ENCODE data around the gene NPBWR2.
"Not testable (repeated sequence)": the region's sequence is repeated elsewhere in the genome, so short reads cannot be mapped to it uniquely, and the experiment has no call there.

NPBWR2 gene

GRCh38 chr20:64102647-64103354, 4.6 kb downstream of the NPBWR2 start:
- peak; percentile 81 for DNase-seq

GRCh38 chr20:64101731-64102621, 5.4 kb downstream of the NPBWR2 start:
- DNase-seq: peak; percentile 65

DNA sequence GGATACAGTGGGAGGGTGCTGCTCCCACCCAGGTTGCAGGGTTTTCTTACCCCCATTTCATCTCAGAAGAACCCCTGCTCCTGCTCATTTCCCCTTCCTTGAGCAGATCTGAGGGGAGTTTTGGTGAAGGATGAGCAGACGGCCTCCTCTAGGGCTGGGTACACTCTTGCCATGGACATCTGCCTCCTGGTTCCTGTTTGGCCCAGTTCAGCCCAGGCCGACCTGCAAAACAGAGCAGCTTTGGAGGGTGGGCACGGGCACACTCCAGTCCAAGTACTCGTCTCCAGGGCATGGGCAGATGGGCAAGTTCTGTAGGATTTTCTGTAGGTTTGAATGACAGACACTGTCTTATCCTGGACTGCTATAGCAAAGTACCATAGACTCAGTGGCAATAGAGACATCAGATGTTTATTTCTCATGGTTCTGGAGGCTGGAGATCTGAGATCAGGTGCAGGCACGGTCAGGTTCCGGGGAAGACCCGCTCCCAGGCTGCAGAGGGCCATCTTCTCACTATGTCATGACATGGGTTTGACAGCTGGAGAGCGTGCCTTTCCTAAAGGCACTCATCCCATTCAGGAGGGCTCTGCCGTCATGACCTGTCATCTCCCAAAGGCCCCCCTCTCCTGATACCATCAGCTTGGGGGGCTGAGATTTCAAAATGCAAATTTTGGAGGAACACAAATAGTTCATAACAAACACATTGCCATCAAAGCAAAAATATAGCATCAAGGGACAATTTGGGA, 6.2 kb downstream of the NPBWR2 start:
- DNase-seq: no peak

- no peak for DNase-seq
These were observed 6.8 kb downstream of the NPBWR2 start for GRCh38 chr20:64100566-64100888.

GRCh38 chr20:64099880-64100565, 7.3 kb downstream of the NPBWR2 start:
- no peak for DNase-seq

- no peak for DNase-seq
These were observed 8.1 kb downstream of the NPBWR2 start for GRCh38 chr20:64099086-64099786.

DNA sequence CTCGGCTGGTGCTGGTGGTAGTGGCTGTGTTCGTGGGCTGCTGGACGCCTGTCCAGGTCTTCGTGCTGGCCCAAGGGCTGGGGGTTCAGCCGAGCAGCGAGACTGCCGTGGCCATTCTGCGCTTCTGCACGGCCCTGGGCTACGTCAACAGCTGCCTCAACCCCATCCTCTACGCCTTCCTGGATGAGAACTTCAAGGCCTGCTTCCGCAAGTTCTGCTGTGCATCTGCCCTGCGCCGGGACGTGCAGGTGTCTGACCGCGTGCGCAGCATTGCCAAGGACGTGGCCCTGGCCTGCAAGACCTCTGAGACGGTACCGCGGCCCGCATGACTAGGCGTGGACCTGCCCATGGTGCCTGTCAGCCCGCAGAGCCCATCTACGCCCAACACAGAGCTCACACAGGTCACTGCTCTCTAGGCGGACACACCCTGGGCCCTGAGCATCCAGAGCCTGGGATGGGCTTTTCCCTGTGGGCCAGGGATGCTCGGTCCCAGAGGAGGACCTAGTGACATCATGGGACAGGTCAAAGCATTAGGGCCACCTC, 8.8 kb downstream of the NPBWR2 start:
- no peak for DNase-seq

GRCh38 chr20:64096535-64096934, 10.8 kb downstream of the NPBWR2 start:
- no peak for DNase-seq

DNA sequence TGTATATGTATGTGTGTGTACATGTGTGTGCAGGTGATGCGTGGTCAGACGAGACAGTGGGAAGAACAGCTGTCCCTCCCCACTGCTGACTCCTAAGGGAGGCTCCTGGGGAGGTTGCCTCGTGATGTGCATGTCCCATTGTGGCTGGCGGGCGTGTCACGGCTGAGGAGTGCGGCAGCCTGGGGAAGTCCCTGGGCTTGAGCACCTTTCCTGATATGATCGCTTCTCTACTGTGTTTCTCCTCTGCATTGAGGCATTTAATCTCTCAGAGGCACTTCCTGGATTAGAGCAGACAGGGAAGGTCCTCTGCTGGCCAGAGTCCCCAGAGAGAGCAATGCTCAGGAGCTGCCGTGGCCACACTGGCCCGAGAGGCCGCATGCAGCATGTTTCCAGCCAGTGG, 11.4 kb downstream of the NPBWR2 start:
- no peak for DNase-seq

- DNase-seq: no peak
These were observed 11.9 kb downstream of the NPBWR2 start for GRCh38 chr20:64095455-64095854.

DNA sequence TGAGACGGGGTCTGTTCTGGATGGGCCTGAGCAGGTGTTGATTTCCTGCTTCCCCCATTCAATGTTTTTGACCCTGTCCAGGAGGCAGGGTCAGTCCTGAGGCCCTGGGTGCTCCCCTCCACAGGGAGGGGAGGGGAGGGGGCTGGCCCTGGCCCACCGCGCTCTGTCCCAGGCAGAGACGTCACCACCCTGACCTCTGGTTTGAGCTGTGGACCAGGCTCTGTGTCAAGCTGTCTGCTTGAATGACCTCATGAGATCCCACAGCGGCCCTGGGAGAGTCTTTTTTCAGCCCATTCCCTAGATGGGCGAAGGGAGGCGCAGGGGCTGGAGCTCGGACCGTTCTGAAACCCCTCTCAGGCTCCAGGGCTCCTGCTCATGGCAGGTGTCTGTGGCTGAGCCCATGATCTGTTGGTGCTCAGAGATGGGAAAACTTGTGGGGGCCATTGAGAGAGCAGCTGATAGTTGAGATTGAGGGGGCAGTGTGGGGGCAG, 14.3 kb downstream of the NPBWR2 start:
- DNase-seq: no peak

- DNase-seq: no peak
These were observed 14.9 kb downstream of the NPBWR2 start for GRCh38 chr20:64092258-64093012.

DNA sequence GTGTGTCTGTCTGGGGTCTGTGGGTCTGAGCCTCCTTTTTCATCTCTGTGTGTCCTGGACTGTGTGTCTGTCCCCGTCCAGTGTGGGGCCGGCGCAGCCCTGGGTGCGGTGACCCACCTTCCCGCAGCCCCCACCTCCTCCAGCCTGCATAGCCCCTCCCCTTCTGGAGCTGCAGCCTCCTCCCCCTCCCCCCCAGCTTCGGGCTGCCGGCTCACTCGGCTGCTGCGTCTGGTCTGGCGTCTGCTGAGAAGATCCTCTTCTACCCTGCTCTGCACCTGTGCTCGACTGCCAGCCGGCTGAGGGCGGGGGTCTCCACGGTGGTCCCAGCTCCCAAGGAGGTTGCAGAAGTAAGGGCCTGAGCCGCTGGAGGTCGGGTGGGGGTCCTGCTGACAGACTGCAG, 15.6 kb downstream of the NPBWR2 start:
- no peak for DNase-seq

GRCh38 chr20:64091340-64091739, 16.0 kb downstream of the NPBWR2 start:
- no peak for DNase-seq

DNA sequence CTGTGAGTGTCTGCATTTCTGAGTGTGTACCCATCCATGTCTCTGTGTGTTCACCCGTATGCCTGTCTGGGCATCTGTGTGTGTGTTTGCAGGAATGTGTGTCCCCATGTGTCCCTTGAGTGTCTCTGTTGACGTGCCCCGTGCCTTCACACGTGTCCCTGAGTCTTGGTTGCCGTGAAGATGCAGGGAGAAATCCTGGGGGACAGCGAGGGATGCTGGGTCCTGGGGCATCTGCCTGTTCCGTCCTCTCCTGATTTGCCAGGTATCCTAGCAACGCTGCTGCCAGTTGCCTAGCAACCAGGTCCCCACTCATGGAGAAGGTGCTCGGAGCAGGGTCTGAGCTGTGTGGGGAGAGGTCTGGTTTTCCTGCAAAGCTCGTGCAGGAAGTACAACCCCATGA, 17.2 kb downstream of the NPBWR2 start:
- DNase-seq: peak; percentile 33

- DNase-seq: not testable (repeated sequence)
These were observed 18.8 kb downstream of the NPBWR2 start for GRCh38 chr20:64088586-64088985.

GRCh38 chr20:64087226-64087825, 20.0 kb downstream of the NPBWR2 start:
- not testable (repeated sequence) for DNase-seq

DNA sequence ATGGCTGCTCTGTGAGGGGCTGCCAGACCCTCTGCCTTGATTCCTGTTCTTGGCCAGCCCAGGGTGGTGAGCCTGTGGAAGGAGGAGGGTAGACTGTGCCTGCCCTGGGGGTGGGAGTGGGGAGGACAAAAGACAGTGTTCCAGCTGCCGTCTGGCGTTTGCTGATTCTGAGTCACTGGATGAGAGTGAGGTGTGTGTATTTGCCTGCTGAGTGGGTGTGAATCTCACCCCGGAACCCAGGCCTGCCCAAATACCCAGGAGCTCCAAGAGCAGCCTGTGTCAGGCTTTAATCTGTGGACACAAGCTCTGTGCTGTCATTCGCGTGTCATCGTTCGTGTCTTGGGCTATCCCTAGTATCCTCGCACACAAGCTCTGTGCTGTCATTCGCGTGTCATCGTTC, 20.6 kb downstream of the NPBWR2 start:
- no peak for DNase-seq

DNA sequence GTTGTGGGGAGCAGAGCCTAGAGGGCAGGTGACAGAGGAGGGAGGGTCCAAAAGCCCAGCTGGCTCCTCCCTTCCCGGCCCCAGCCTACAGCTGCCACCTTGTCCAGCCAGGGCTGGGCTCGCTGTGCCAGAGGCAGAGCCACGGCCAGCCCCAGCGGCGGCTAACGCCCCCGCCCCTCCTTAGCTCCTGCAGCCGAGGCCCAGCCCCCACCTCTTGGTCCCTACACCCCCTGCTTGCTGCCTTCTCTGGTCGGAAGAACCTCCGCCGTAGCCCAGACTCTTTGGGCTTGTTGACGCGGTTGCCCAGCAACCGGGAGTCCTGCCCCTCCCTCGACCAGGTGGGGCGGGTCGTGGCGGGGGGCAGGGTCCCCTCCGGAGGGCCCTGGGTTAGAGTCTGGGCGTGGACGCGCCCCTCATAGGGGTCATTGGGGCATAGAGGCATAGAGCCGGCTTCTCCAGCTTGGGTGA, 22.6 kb downstream of the NPBWR2 start:
- peak; percentile 30 for DNase-seq

All from DMS79 (cell line).